ENCODE measurements around the gene LAMTOR2.
"Not testable (repeated sequence)": the region's sequence is repeated elsewhere in the genome, so short reads cannot be mapped to it uniquely, and the experiment has no call there.

LAMTOR2 gene

DNA sequence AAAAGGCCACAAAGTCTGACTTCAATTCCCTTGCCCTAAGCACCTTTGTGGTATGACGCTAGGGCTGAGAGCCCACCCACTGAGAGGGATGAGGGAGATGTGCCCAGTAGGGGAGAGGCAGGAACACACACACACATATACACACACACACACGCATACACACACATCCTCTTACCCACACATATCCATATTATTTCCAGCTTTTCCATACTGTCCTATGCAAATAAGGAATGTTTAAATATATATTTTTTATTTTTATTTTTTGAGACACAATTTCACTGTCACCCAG lies 9.4 kb downstream of the LAMTOR2 start:
- no peak overlapping the region for H3K27ac ChIP-seq
- TF ChIP-seq ZFX (IDR thresholded peaks at IDR 0.05), result no peak
- TF ChIP-seq CTCF (conservative IDR thresholded peaks at IDR 0.05), result no peak

- H3K27ac ChIP-seq, result no peak overlapping the region
These were observed 10.0 kb downstream of the LAMTOR2 start for GRCh38 chr1:156064615-156065014.

DNA sequence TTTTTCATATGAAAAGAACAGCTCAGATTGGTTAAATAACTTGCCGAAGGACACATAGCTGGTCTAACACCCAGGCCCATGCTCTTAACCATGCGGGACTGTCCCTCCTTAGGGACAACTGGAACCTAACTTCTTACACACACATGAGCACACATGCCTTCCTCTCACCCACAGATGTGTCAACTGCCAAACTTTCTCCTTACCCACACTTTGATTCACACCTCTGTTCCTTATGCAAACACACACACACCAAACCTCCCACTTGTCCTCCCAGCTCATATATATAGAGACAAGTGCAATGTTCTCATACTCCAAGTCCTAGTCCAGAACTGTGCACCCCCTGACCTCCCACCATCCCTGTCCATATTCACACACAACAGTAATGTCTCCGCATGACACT lies 10.6 kb downstream of the LAMTOR2 start:
- TF ChIP-seq CTCF (conservative IDR thresholded peaks at IDR 0.05) (no peak), ZFX (IDR thresholded peaks at IDR 0.05) (no peak)
- H3K27ac ChIP-seq, result no peak overlapping the region

More at GRCh38 chr1:156064615-156065014, 10.0 kb downstream of the LAMTOR2 start:
- TF ChIP-seq ZFX (IDR thresholded peaks at IDR 0.05), result no peak
- no peak for TF ChIP-seq CTCF (conservative IDR thresholded peaks at IDR 0.05)

- no peak overlapping the region for H3K27ac ChIP-seq
- no peak for TF ChIP-seq ZFX (IDR thresholded peaks at IDR 0.05)
- TF ChIP-seq CTCF (conservative IDR thresholded peaks at IDR 0.05), result no peak
These were observed 11.3 kb downstream of the LAMTOR2 start for GRCh38 chr1:156065871-156066270.

- no peak overlapping the region for H3K27ac ChIP-seq
- TF ChIP-seq ZFX (IDR thresholded peaks at IDR 0.05) (no peak), CTCF (conservative IDR thresholded peaks at IDR 0.05) (no peak)
These were observed 12.7 kb downstream of the LAMTOR2 start for GRCh38 chr1:156067262-156067661.

DNA sequence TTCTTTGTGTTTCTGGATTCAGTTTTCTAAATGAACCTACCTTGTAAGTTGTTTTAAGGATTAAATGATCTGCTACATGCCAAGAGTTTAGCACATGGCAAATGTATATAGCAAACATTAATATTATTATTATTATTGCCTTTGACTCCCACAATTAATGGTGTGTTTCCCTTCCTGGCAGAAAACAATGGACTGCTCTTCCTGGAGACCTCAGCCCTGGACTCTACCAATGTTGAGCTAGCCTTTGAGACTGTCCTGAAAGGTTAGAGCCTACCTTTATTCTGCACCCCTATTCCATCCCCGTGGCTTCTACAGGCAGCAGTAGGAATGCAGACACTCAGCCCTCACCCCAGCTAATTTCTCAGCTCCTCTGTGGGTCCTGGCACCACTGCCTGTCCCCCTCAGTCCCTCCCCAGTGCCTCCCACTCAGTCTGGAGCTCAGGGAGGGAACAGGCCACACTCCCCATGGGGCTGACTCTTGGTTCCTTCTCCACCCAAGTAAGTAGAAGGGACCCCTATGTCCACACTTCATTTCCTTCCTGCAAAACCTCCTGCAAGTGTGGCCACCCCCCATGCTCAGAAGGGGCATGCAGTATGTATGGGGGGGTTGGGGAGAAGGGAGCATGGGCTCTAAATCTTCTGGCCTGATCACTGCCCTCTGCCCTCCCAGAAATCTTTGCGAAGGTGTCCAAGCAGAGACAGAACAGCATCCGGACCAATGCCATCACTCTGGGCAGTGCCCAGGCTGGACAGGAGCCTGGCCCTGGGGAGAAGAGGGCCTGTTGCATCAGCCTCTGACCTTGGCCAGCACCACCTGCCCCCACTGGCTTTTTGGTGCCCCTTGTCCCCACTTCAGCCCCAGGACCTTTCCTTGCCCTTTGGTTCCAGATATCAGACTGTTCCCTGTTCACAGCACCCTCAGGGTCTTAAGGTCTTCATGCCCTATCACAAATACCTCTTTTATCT lies 15.2 kb downstream of the LAMTOR2 start:
- no peak for TF ChIP-seq CTCF (conservative IDR thresholded peaks at IDR 0.05)
- TF ChIP-seq ZFX (IDR thresholded peaks at IDR 0.05), result no peak

GRCh38 chr1:156070548-156070947 lies 16.0 kb downstream of the LAMTOR2 start:
- TF ChIP-seq CTCF (conservative IDR thresholded peaks at IDR 0.05), result no peak
- TF ChIP-seq ZFX (IDR thresholded peaks at IDR 0.05), result no peak
- H3K27ac ChIP-seq, result no peak overlapping the region

More for the DNA sequence above, 15.2 kb downstream of the LAMTOR2 start:
- no peak overlapping the region for H3K27ac ChIP-seq

GRCh38 chr1:156071332-156071816 lies 16.8 kb downstream of the LAMTOR2 start:
- not testable (repeated sequence) for H3K27ac ChIP-seq

Measured in C4-2B (cell line).